ENCODE results near the gene ARL5A. TPM values are rescaled to one million over a fixed set of nuclear protein-coding genes. Genes with fewer than 3 reads are reported as not detected.

ARL5A gene
- polyA plus RNA-seq, 3 donors = 21.3 to 85.8 (median 74.5) TPM

GRCh38 chr2:151766437-151767153, 61.6 kb downstream of the ARL5A start:
- H3K27ac ChIP-seq (ENCODE audit: low read depth in 1 of 2, low read length in 2 of 2) = no peak overlapping the region
- H3K27ac Mint-ChIP-seq = no peak overlapping the region

DNA sequence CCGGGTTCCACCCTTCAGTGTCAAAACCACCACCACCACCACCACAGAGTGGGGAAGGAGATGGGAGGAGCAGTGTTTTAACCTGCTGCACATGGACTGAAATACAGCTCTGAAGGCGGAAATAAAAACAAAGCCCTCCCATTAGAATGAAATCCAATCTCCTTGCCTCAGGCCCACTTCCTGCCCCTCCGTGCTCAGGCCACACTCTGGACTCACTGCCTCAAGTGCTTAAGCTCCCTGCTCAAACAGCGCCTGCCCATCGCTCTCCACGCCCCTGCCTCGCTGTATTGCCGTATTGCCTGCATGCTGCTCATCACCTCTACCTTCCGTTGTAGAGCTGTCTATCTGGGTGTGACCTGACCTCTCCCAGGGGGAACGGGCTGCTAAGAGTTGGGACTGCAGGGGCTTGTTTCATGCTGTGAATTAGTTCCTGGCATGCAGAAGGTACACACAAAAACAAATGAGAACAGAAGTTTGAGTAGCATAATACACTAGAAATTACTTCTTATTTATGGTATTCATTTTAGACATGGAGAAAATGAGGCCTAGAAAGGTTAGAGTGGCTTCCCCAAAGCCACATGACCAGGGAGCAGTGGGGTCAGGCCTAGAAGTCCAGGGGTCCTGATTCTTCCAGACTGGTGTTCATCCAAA, 62.3 kb downstream of the ARL5A start:
- H3K4me1 ChIP-seq (ENCODE audit: control insufficient read depth in 1 of 2, insufficient read depth in 2 of 2, low read length in 2 of 2) = no peaks in the 10 kb centered on the region
- intact Hi-C loops (cut with micrococcal nuclease) = no loop called here
- WGBS (ENCODE audit: insufficient coverage) = 98% methylated on average over 7 of the region's 10 CpGs
- no peaks in the 10 kb centered on the region for H3K9me3 ChIP-seq (replicated peaks in 1 of 2; ENCODE audit: control insufficient read depth in 1 of 2, insufficient read depth in 1 of 2, low read length in 2 of 2)
- Mint-ChIP-seq H3K4me3 (no peak overlapping the region), H3K27me3 (ENCODE audit: low read depth in 3 of 3) (no peaks in the 10 kb centered on the region), H3K9me3 (peaks cover 0 to 2% (median 0%) of the 10 kb centered on the region in 7 donors), H3K4me1 (peaks cover 3% of the 10 kb centered on the region), H3K36me3 (peaks cover 25 to 30% of the 10 kb centered on the region in 2 donors), H3K27ac (peak overlapping the region in 2 of 7 donors; percentile 39 to 65)
- H3K79me2 ChIP-seq (ENCODE audit: insufficient read depth, low read length) = no peaks in the 10 kb centered on the region
- TF ChIP-seq, protein P1, sequence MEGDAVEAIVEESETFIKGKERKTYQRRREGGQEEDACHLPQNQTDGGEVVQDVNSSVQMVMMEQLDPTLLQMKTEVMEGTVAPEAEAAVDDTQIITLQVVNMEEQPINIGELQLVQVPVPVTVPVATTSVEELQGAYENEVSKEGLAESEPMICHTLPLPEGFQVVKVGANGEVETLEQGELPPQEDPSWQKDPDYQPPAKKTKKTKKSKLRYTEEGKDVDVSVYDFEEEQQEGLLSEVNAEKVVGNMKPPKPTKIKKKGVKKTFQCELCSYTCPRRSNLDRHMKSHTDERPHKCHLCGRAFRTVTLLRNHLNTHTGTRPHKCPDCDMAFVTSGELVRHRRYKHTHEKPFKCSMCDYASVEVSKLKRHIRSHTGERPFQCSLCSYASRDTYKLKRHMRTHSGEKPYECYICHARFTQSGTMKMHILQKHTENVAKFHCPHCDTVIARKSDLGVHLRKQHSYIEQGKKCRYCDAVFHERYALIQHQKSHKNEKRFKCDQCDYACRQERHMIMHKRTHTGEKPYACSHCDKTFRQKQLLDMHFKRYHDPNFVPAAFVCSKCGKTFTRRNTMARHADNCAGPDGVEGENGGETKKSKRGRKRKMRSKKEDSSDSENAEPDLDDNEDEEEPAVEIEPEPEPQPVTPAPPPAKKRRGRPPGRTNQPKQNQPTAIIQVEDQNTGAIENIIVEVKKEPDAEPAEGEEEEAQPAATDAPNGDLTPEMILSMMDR (IDR thresholded peaks at IDR 0.05) = no peak
- H2AFZ ChIP-seq (ENCODE audit: insufficient read depth, low read depth, low read length, poor library complexity, severe bottlenecking) = no peak overlapping the region
- no peaks in the 10 kb centered on the region for H3K27me3 ChIP-seq (ENCODE audit: control insufficient read depth in 2 of 2, insufficient read depth in 2 of 2, low read length in 2 of 2)
- H3K36me3 ChIP-seq (replicated peaks in 1 of 2; ENCODE audit: control insufficient read depth in 1 of 2, insufficient read depth in 2 of 2, low read length in 2 of 2) = peaks cover 6 to 51% of the 10 kb centered on the region in 2 donors
- DNase-seq = no peak
- no peak overlapping the region for H3K9ac ChIP-seq (ENCODE audit: insufficient read depth, low read length, poor library complexity, severe bottlenecking)
- H4K20me1 ChIP-seq (ENCODE audit: insufficient read depth, low read length) = no peaks in the 10 kb centered on the region
- no peak overlapping the region for H3K4me2 ChIP-seq (replicated peaks; ENCODE audit: extremely low read depth, low read length, poor library complexity, severe bottlenecking)
- H3K4me3 ChIP-seq (replicated peaks in 1 of 3; ENCODE audit: low read depth in 2 of 3, low read length in 3 of 3) = no peak overlapping the region
- no peak overlapping the region for H3K27ac ChIP-seq (ENCODE audit: low read depth in 1 of 2, low read length in 2 of 2)

More at GRCh38 chr2:151766437-151767153, 61.6 kb downstream of the ARL5A start:
- Mint-ChIP-seq H3K9me3 (peaks cover 0 to 2% (median 0%) of the 10 kb centered on the region in 7 donors), H3K27me3 (ENCODE audit: low read depth in 3 of 3) (no peaks in the 10 kb centered on the region), H3K4me3 (no peak overlapping the region), H3K36me3 (peaks cover 25 to 30% of the 10 kb centered on the region in 2 donors), H3K4me1 (peaks cover 3% of the 10 kb centered on the region)
- intact Hi-C loops (cut with micrococcal nuclease) = no loop called here
- TF ChIP-seq, protein P1 (IDR thresholded peaks at IDR 0.05) = no peak
- Histone ChIP-seq H3K27me3 (ENCODE audit: control insufficient read depth in 2 of 2, insufficient read depth in 2 of 2, low read length in 2 of 2) (no peaks in the 10 kb centered on the region), H4K20me1 (ENCODE audit: insufficient read depth, low read length) (no peaks in the 10 kb centered on the region), H3K4me1 (ENCODE audit: control insufficient read depth in 1 of 2, insufficient read depth in 2 of 2, low read length in 2 of 2) (no peaks in the 10 kb centered on the region), H3K36me3 (replicated peaks in 1 of 2; ENCODE audit: control insufficient read depth in 1 of 2, insufficient read depth in 2 of 2, low read length in 2 of 2) (peaks cover 6 to 56% of the 10 kb centered on the region in 2 donors), H3K79me2 (ENCODE audit: insufficient read depth, low read length) (no peaks in the 10 kb centered on the region), H3K9me3 (replicated peaks in 1 of 2; ENCODE audit: control insufficient read depth in 1 of 2, insufficient read depth in 1 of 2, low read length in 2 of 2) (no peaks in the 10 kb centered on the region), H2AFZ (ENCODE audit: insufficient read depth, low read depth, low read length, poor library complexity, severe bottlenecking) (no peak overlapping the region), H3K9ac (ENCODE audit: insufficient read depth, low read length, poor library complexity, severe bottlenecking) (no peak overlapping the region), H3K4me3 (replicated peaks in 1 of 3; ENCODE audit: low read depth in 2 of 3, low read length in 3 of 3) (no peak overlapping the region), H3K4me2 (replicated peaks; ENCODE audit: extremely low read depth, low read length, poor library complexity, severe bottlenecking) (no peak overlapping the region)
- DNase-seq = no peak
- 86% methylated on average over 4 of the region's 4 CpGs for WGBS (ENCODE audit: insufficient coverage)

Data from CD14-positive monocyte (primary cell).